Measurements from ENCODE around the gene EEF1AKMT1. TPM values are rescaled to one million over a fixed set of nuclear protein-coding genes. Genes with fewer than 3 reads are reported as not detected.

EEF1AKMT1 gene
- total and polyA plus RNA-seq, 10 of the 15 experiments (the other 5 are each of a cell fraction or from before 2014, with no cell fraction given): 7.9 to 44.5 (median 11.0) TPM

DNA sequence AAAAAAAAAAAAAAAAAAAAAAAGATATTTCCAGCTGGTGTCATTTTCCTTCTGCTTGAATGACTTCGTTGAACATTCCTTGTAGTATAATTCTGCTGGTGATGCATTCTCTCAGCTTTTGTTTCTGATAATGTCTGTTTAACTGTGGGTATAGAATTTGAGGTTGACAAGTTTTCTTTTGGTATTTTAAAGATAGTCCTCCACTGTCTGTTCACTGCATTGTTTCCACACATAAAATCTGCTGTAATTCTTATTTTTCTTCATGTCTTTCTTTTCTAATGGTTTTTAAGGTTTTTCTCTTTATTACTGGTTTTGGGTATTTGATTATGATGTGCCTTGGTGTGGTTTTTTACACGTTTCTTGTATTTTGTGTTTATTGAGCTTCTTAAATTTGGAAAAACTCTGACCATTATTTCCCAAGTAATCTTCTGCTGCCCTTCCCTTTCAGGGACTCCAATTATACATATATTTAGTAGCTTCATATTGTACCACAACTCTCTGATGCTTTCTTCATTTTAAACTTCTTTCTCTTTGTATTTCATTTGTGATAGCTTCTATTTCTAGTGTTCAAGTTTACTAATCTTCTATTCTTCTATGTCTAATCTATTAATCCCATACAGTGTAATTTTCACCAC, 6.3 kb downstream of the EEF1AKMT1 start:
- no TSS peak for BruUV-seq (replicated peaks)
- DNase-seq (ENCODE audit: low read depth, low spot score) (no peak), FAIRE-seq (no peak), ATAC-seq (no peak)
- TF ChIP-seq ZBED1 (IDR thresholded peaks at IDR 0.05; ENCODE audit: borderline replicate concordance) (no peak), GATAD2B (conservative IDR thresholded peaks at IDR 0.05; ENCODE audit: low read depth) (no peak), CREB1 (IDR thresholded peaks at IDR 0.05; ENCODE audit: low read depth) (no peak), POLR2AphosphoS2 (IDR thresholded peaks at IDR 0.05; ENCODE audit: low read depth, low read length) (no peak), SIX5 (IDR thresholded peaks at IDR 0.05; ENCODE audit: low read depth, low read length, severe bottlenecking) (no peak)
- TF ChIP-seq, protein P1, sequence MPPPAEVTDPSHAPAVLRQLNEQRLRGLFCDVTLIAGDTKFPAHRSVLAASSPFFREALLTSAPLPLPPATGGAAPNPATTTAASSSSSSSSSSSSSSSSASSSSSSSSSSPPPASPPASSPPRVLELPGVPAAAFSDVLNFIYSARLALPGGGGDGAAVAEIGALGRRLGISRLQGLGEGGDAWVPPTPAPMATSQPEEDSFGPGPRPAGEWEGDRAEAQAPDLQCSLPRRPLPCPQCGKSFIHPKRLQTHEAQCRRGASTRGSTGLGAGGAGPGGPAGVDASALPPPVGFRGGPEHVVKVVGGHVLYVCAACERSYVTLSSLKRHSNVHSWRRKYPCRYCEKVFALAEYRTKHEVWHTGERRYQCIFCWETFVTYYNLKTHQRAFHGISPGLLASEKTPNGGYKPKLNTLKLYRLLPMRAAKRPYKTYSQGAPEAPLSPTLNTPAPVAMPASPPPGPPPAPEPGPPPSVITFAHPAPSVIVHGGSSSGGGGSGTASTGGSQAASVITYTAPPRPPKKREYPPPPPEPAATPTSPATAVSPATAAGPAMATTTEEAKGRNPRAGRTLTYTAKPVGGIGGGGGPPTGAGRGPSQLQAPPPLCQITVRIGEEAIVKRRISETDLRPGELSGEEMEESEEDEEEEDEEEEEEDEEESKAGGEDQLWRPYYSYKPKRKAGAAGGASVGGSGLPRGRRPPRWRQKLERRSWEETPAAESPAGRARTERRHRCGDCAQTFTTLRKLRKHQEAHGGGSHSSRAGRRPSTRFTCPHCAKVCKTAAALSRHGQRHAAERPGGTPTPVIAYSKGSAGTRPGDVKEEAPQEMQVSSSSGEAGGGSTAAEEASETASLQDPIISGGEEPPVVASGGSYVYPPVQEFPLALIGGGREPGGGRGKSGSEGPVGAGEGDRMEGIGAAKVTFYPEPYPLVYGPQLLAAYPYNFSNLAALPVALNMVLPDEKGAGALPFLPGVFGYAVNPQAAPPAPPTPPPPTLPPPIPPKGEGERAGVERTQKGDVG (CRISPR knock-in tag; IDR thresholded peaks at IDR 0.05): no peak
- RAD21 ChIA-PET (ENCODE audit: unreplicated experiment): no interaction called here
- Histone ChIP-seq H3K36me3 (ENCODE audit: control insufficient read depth in 2 of 2, insufficient read depth in 2 of 2, low read length in 1 of 2) (peaks cover 0 to 5% of the 10 kb centered on the region in 2 experiments; a peak in 1 of 4 replicates), H4K20me1 (ENCODE audit: control insufficient read depth, insufficient read depth) (no peaks in the 10 kb centered on the region), H3K4me2 (ENCODE audit: control insufficient read depth, insufficient read depth) (no peak overlapping the region), H3K27me3 (replicated peaks in 1 of 2; ENCODE audit: control insufficient read depth in 2 of 2, insufficient read depth in 2 of 2, low read length in 1 of 2) (no peaks in the 10 kb centered on the region), H3K4me1 (ENCODE audit: control insufficient read depth, insufficient read depth, low read length) (peaks cover 3% of the 10 kb centered on the region; the same call in 1 of the 2 replicates), H3K4me3 (no peak overlapping the region), H3K9me3 (replicated peaks; ENCODE audit: control insufficient read depth, insufficient read depth, low read length) (peaks cover 10% of the 10 kb centered on the region; the same call in 2 of the 3 replicates), H3K79me2 (ENCODE audit: control insufficient read depth, insufficient read depth, low read length) (peaks cover 6% of the 10 kb centered on the region), H3K27ac (ENCODE audit: control insufficient read depth, insufficient read depth) (no peak overlapping the region), H3K9ac (ENCODE audit: control insufficient read depth, insufficient read depth, low read length) (no peak overlapping the region), H2AFZ (ENCODE audit: control insufficient read depth, low read depth, low read length) (no peak overlapping the region)
- SMC1A ChIA-PET (ENCODE audit: uncharacterized antibody, unreplicated experiment): no interaction called here
- in situ Hi-C loops (cut with MboI): no loop called here
- CTCF ChIA-PET: no interaction called here
- intact Hi-C loops (cut with micrococcal nuclease; ENCODE audit: unreplicated experiment): no loop called here
- 97% methylated on average over 2 of the region's 2 CpGs for WGBS (ENCODE audit: insufficient coverage, insufficient replicate concordance, low lambda C conversion rate, missing lambda C conversion rate)
- POLR2A ChIA-PET: interaction anchor here (0.6 to 0.7 kb wide), 2 partner anchors 9 to 199 kb away, joined by 3 read pairs; no protein-coding TSS in a partner anchor

All from GM12878 (cell line).